NT2/D1 (cell line): ENCODE measurements around the gene MBOAT1.

ENCODE experiments used
- DNase-seq: peaks from one replicate; pipeline ENCODE4 v3.0.0-alpha.2; 2011; ENCODE audit warnings: low read depth, low spot score
- H3K27me3 ChIP-seq: 2 replicates; pipeline ENCODE4 v1.6.0; 2011; ENCODE audit warnings: mild to moderate bottlenecking; ENCODE audit not compliant: insufficient read length, insufficient read depth
- H3K36me3 ChIP-seq: 2 replicates; pipeline ENCODE4 v1.6.1; 2011; ENCODE audit warnings: mild to moderate bottlenecking, low read length, mixed read lengths; ENCODE audit not compliant: insufficient read depth, insufficient read length
- H3K4me1 ChIP-seq: 2 replicates; pipeline ENCODE4 v1.5.1; 2011; ENCODE audit not compliant: insufficient read depth, insufficient read length
- H3K4me3 ChIP-seq: 2 replicates; pipeline ENCODE4 v1.5.1; 2011; ENCODE audit warnings: low read depth; ENCODE audit not compliant: insufficient read length
- H3K9ac ChIP-seq: 2 replicates; pipeline ENCODE4 v1.6.0; 2011; ENCODE audit warnings: low read depth; ENCODE audit not compliant: insufficient read length
- H3K9me3 ChIP-seq: 2 replicates; pipeline ENCODE4 v1.5.1; 2011; ENCODE audit warnings: mild to moderate bottlenecking, low read length; ENCODE audit not compliant: insufficient read depth
- SUZ12 ChIP-seq: IDR thresholded peaks from 2 replicates; pipeline ENCODE4 v1.6.1; 2011; ENCODE audit not compliant: insufficient read length, insufficient read depth; ENCODE audit errors: extremely low read depth
- YY1 ChIP-seq: IDR thresholded peaks from 2 replicates; pipeline ENCODE4 v1.6.1; 2011; ENCODE audit not compliant: insufficient read length, insufficient read depth
- ZNF274 ChIP-seq: IDR thresholded peaks from 2 replicates; pipeline ENCODE4 v1.6.1; 2011; ENCODE audit warnings: mild to moderate bottlenecking, low read depth, low read length

MBOAT1 gene

DNA sequence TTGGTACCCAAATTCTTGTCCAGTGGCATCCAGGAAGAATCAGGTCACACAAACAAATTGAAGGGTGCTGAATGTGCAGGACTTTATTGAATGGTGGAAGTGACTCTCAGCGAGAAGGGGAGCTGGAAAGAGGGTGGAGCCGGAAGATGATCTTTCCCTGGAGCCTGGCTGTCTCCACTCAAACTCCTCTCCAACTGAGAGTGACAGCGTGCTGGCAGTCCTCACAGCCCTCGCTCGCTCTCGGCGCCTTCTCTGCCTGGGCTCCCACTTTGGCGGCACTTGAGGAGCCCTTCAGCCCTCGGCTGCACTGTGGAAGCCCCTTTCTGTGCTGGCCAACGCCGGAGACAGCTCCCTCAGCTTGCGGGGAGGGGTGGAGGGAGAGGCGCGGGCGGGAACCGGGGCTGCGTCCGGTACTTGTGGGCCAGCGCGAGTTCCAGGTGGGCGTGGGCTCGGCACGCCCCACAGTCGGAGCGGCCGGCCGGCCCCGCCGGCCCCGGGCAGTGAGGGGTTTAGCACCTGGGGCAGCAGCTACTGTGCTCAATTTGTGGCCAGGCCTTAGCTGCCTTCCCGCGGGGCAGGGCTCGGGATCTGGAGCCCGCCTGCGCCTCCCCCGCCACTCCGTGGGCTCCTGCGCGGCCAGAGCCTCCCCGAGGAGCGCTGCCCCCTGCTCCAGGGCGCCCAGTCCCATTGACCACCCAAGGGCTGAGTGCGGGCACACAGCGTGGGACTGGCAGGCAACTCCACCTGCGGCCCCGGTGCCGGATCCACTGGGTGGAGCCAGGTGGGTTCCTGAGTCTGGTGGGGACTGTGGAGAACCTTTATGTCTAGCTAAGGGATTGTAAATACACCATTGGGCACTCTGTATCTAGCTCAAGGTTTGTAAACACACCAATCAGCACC, 26.7 kb upstream of the MBOAT1 start:
- DNase-seq = no peak
- TF ChIP-seq SUZ12 (no peak), YY1 (no peak), ZNF274 (no peak)
- H3K4me1 ChIP-seq = no peaks in the 10 kb centered on the region
- no peaks in the 10 kb centered on the region for H3K27me3 ChIP-seq
- H3K9ac ChIP-seq = no peak overlapping the region
- no peak overlapping the region for H3K4me3 ChIP-seq
- no peaks in the 10 kb centered on the region for H3K36me3 ChIP-seq
- no peaks in the 10 kb centered on the region for H3K9me3 ChIP-seq

GRCh38 chr6:20237677-20238460, 25.6 kb upstream of the MBOAT1 start:
- H3K9ac ChIP-seq = no peak overlapping the region
- DNase-seq = no peak
- no peaks in the 10 kb centered on the region for H3K4me1 ChIP-seq
- TF ChIP-seq YY1 (no peak), SUZ12 (no peak), ZNF274 (no peak)
- H3K36me3 ChIP-seq = no peaks in the 10 kb centered on the region
- peaks cover 4% of the 10 kb centered on the region; the same call in 1 of the 2 replicates for H3K9me3 ChIP-seq
- no peaks in the 10 kb centered on the region for H3K27me3 ChIP-seq
- no peak overlapping the region for H3K4me3 ChIP-seq

DNA sequence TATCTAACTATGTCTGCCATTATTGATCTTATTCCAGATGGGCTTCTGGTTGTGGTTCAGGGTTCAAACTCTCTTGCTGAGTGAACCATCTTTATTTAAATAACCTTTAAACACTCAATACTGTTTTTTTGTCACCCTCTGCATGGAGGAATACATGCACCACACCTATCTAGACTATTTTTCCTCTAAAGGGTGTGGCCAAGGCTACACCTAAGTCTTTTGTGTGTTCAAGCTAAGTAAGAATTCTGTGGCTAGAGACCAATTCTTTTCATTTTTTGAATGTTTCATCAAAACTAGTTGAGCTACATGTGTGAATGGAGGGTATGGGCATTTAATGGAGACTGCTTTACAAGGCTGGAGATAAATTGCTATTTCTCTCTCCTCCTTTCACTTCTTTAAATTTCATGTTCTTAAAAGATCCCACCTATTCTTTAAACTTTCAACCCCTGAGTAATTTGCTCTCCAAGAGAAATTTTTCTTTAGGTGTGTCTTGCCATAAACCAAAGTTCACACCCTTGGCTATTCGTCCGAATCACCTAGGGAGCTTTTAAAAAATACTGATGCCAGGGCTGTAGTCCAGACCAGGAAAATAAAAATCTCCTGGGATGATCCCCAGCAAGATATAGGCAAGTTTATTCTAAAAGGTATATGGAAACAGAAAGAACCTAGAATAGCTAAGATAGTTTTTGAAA, 24.8 kb upstream of the MBOAT1 start:
- H3K4me3 ChIP-seq = no peak overlapping the region
- DNase-seq = no peak
- peaks cover 4% of the 10 kb centered on the region; the same call in 1 of the 2 replicates for H3K9me3 ChIP-seq
- no peaks in the 10 kb centered on the region for H3K27me3 ChIP-seq
- TF ChIP-seq YY1 (no peak), SUZ12 (no peak), ZNF274 (no peak)
- H3K36me3 ChIP-seq = no peaks in the 10 kb centered on the region
- no peaks in the 10 kb centered on the region for H3K4me1 ChIP-seq
- no peak overlapping the region for H3K9ac ChIP-seq

- no peak overlapping the region for H3K4me3 ChIP-seq
- no peak overlapping the region for H3K9ac ChIP-seq
- H3K36me3 ChIP-seq = no peaks in the 10 kb centered on the region
- TF ChIP-seq SUZ12 (no peak), YY1 (no peak), ZNF274 (no peak)
- DNase-seq = no peak
- H3K4me1 ChIP-seq = no peaks in the 10 kb centered on the region
- peaks cover 4% of the 10 kb centered on the region; the same call in 1 of the 2 replicates for H3K9me3 ChIP-seq
- H3K27me3 ChIP-seq = no peaks in the 10 kb centered on the region
Observed at GRCh38 chr6:20236344-20236743, 24.1 kb upstream of the MBOAT1 start.

- H3K9ac ChIP-seq = no peak overlapping the region
- peaks cover 4% of the 10 kb centered on the region; the same call in 1 of the 2 replicates for H3K9me3 ChIP-seq
- H3K36me3 ChIP-seq = no peaks in the 10 kb centered on the region
- no peak for DNase-seq
- H3K4me1 ChIP-seq = no peaks in the 10 kb centered on the region
- no peak overlapping the region for H3K4me3 ChIP-seq
- TF ChIP-seq ZNF274 (no peak), YY1 (no peak), SUZ12 (no peak)
- H3K27me3 ChIP-seq = no peaks in the 10 kb centered on the region
Observed at GRCh38 chr6:20235041-20235440, 22.8 kb upstream of the MBOAT1 start.

DNA sequence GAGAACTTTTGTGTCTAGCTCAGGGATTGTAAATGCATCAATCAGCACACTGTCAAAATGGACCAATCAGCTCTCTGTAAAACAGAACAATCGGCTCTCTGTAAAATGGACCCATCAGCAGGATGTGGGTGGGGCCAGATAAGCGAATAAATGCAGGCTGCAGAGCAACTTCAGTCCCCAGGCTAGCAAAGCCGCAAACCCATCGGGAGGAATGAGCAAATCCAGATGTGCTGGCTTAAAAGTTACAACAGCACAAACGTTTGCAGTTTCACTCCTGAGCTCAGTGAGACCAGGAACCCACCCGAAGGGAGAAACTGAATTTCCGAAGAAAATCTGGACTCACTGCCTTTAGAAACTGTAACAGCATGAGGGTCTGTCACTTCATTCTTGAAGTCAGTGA, 21.9 kb upstream of the MBOAT1 start:
- no peak for DNase-seq
- Histone ChIP-seq H3K4me3 (no peak overlapping the region), H3K4me1 (no peaks in the 10 kb centered on the region), H3K36me3 (no peaks in the 10 kb centered on the region), H3K27me3 (no peaks in the 10 kb centered on the region), H3K9ac (no peak overlapping the region), H3K9me3 (peaks cover 4% of the 10 kb centered on the region; the same call in 1 of the 2 replicates)
- TF ChIP-seq SUZ12 (no peak), YY1 (no peak), ZNF274 (no peak)

- Histone ChIP-seq H3K4me1 (no peaks in the 10 kb centered on the region), H3K4me3 (no peak overlapping the region), H3K9me3 (peaks cover 4% of the 10 kb centered on the region; the same call in 1 of the 2 replicates), H3K27me3 (no peaks in the 10 kb centered on the region), H3K9ac (no peak overlapping the region), H3K36me3 (no peaks in the 10 kb centered on the region)
- no peak for TF ChIP-seq ZNF274
- no peak for TF ChIP-seq YY1
- TF ChIP-seq SUZ12 = no peak
- DNase-seq = no peak
Observed at GRCh38 chr6:20233007-20233730, 20.9 kb upstream of the MBOAT1 start.
